Skeletal muscle satellite cell (primary cell): Measurements from ENCODE around the gene XRCC2.
"Not testable (repeated sequence)": the region's sequence is repeated elsewhere in the genome, so short reads cannot be mapped to it uniquely, and the experiment has no call there.

Source experiments
- H3K27me3 ChIP-seq: 2 replicates; pipeline ENCODE4 v1.7.0; 2013; ENCODE audit warnings: low read length; ENCODE audit not compliant: control insufficient read depth, insufficient read depth
- H3K36me3 ChIP-seq: 2 replicates; pipeline ENCODE4 v1.7.0; 2013; ENCODE audit warnings: mild to moderate bottlenecking, control low read depth, low read length; ENCODE audit not compliant: insufficient read depth
- H3K4me1 ChIP-seq: 2 replicates; pipeline ENCODE4 v1.7.0; 2013; ENCODE audit warnings: low read length; ENCODE audit not compliant: control insufficient read depth, insufficient read depth
- H3K4me2 ChIP-seq: 2 replicates; pipeline ENCODE4 v1.7.0; 2013; ENCODE audit warnings: mild to moderate bottlenecking, low read length
- H3K4me3 ChIP-seq: 2 replicates; pipeline ENCODE4 v1.7.0; 2013; ENCODE audit warnings: low read length
- H3K9ac ChIP-seq: 2 replicates; pipeline ENCODE4 v1.7.0; 2013; ENCODE audit warnings: mild to moderate bottlenecking, low read depth, low read length, moderate library complexity
- H3K9me3 ChIP-seq: replicated peaks from 2 replicates; pipeline ENCODE4 v1.7.0; 2013; ENCODE audit warnings: mild to moderate bottlenecking, control low read depth, low read length

Gene XRCC2

DNA sequence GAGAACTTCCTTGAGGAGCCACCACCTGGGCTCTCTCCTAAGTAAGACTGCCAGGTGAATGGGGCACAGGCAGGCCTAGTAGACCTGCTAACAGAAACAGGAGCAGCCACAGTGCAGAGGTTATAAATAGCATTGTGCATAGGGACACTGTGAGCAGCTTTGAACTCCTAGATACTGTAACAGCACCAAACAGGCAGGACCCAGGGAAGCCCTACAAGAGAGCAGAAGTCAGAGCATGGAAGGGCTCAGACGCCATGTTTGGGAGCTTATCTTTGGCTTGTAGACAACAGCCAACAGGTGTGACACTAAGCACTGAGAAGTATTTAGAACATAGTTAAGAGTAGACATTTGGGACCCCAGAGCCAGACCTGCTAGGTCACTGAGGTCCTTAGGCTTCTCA is 14.5 kb downstream of the XRCC2 start:
- H3K27me3 ChIP-seq, result no peaks in the 10 kb centered on the region
- no peak overlapping the region for H3K9ac ChIP-seq
- H3K4me3 ChIP-seq, result no peak overlapping the region
- H3K9me3 ChIP-seq, result no peaks in the 10 kb centered on the region
- H3K4me2 ChIP-seq, result no peak overlapping the region
- no peaks in the 10 kb centered on the region for H3K36me3 ChIP-seq
- no peaks in the 10 kb centered on the region for H3K4me1 ChIP-seq

- Histone ChIP-seq H3K4me2 (no peak overlapping the region), H3K4me3 (no peak overlapping the region), H3K36me3 (no peaks in the 10 kb centered on the region), H3K9ac (no peak overlapping the region), H3K27me3 (no peaks in the 10 kb centered on the region), H3K9me3 (no peaks in the 10 kb centered on the region), H3K4me1 (no peaks in the 10 kb centered on the region)
These were observed 15.9 kb downstream of the XRCC2 start for GRCh38 chr7:152660021-152660420.

DNA sequence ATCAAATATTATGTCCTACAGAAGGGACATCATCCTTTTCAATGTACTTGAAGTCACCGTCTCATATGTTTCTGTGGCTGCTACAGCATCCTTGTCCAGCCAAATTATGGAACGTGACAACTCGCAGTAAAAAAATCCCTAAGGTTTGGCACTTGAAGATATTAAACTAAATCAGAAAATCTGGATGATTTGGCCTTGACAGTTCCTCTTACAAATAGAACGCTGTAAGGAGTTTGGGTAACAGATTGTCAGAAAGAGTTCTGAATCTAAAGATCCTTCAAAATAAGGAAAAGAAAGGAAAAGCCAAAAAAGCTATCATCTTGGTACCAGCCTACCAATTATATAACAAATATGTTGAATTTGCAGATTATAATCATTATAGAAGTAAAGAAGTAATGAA is 21.0 kb downstream of the XRCC2 start:
- H3K36me3 ChIP-seq, result no peaks in the 10 kb centered on the region
- no peak overlapping the region for H3K4me2 ChIP-seq
- no peaks in the 10 kb centered on the region for H3K27me3 ChIP-seq
- H3K4me3 ChIP-seq, result no peak overlapping the region
- H3K9ac ChIP-seq, result no peak overlapping the region
- no peaks in the 10 kb centered on the region for H3K9me3 ChIP-seq
- H3K4me1 ChIP-seq, result no peaks in the 10 kb centered on the region

GRCh38 chr7:152649220-152649619 is 26.7 kb downstream of the XRCC2 start:
- Histone ChIP-seq H3K36me3 (peaks cover 3% of the 10 kb centered on the region), H3K27me3 (no peaks in the 10 kb centered on the region), H3K9ac (no peak overlapping the region)

DNA sequence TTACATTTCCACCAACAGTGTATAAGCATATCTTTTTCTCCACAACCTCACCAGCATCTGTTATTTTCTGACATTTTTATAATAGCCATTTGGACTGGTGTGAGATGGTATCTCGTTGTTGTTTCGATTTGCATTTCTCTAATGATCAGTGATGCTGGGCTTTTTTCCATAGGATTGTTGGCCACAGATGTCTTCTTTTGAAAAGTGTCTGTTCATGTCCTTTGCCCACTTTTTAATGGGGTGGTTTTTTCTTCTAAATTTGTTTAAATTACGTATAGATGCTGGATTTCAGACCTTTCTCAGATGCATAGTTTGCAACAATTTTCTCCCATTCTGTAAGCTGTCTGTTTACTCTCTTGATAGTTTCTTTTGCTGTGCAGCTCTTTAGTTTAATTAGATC is 28.9 kb downstream of the XRCC2 start:
- H3K9ac ChIP-seq, result no peak overlapping the region
- H3K36me3 ChIP-seq, result peaks cover 3% of the 10 kb centered on the region
- no peak overlapping the region for H3K4me2 ChIP-seq
- no peaks in the 10 kb centered on the region for H3K4me1 ChIP-seq
- no peak overlapping the region for H3K4me3 ChIP-seq
- H3K9me3 ChIP-seq, result no peaks in the 10 kb centered on the region
- no peaks in the 10 kb centered on the region for H3K27me3 ChIP-seq

More at GRCh38 chr7:152649220-152649619, 26.7 kb downstream of the XRCC2 start:
- Histone ChIP-seq H3K9me3 (no peaks in the 10 kb centered on the region), H3K4me3 (no peak overlapping the region), H3K4me2 (no peak overlapping the region), H3K4me1 (no peaks in the 10 kb centered on the region)

- not testable (repeated sequence) for H3K4me1 ChIP-seq, H3K4me2 ChIP-seq, H3K9me3 ChIP-seq, H3K4me3 ChIP-seq, H3K27me3 ChIP-seq, H3K9ac ChIP-seq, H3K36me3 ChIP-seq
These were observed 29.4 kb downstream of the XRCC2 start for GRCh38 chr7:152646579-152646978.

DNA sequence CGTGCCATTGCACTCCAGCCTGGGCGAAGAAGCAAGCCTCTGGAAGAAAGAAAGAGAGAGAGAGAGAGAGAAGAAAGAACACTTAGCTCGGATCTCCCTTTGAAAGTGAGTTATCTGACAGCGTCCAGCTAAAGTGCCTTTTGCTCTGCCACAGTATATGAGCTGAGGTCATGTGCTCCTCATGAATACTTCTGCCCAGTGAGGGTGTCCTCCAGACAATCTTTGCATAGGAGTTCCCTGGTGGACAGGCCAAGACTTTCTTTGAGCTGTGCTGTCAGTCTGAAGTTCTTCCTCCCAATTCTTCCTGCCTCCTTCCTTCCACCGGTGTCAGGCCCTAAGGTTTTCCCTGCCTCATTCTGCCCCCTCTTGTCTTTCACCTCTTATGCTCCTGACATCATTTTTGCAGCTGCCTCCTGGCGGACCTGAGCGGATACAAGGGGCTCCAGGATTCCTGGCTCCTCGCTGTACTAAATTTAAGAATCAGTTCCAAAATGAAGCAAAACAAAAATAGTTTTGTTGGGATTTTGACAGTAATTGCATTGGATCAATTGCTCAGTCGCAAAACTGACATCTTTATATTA is 31.9 kb downstream of the XRCC2 start:
- Histone ChIP-seq H3K36me3 (peaks cover 3% of the 10 kb centered on the region), H3K4me1 (no peaks in the 10 kb centered on the region), H3K27me3 (no peaks in the 10 kb centered on the region), H3K9ac (no peak overlapping the region), H3K4me2 (no peak overlapping the region), H3K9me3 (no peaks in the 10 kb centered on the region), H3K4me3 (no peak overlapping the region)

DNA sequence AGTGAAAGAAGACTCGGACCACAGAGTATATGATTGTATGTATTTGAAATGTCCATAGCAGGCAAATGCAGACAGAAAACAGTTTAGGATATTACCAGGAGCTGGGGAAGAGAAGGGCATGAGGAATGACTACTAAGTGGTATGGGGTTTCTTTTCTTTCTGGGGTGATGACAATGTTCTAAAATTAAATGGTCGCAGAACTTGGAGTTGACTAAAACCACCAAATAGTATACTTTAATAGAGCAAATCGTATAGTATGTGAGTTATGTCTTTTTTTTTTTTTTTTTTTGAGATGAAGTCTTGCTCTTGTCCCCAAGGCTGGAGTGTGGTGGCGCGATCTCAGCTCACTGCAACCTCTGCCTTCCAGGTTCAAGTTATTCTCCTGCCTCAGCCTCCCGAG is 34.6 kb downstream of the XRCC2 start:
- Histone ChIP-seq H3K4me3 (no peak overlapping the region), H3K9ac (no peak overlapping the region), H3K9me3 (no peaks in the 10 kb centered on the region), H3K4me2 (no peak overlapping the region), H3K4me1 (no peaks in the 10 kb centered on the region), H3K36me3 (no peaks in the 10 kb centered on the region), H3K27me3 (no peaks in the 10 kb centered on the region)

GRCh38 chr7:152640829-152641228 is 35.1 kb downstream of the XRCC2 start:
- H3K4me3 ChIP-seq, result no peak overlapping the region
- H3K4me2 ChIP-seq, result no peak overlapping the region
- H3K27me3 ChIP-seq, result no peaks in the 10 kb centered on the region
- no peaks in the 10 kb centered on the region for H3K9me3 ChIP-seq
- no peak overlapping the region for H3K9ac ChIP-seq
- H3K36me3 ChIP-seq, result no peaks in the 10 kb centered on the region
- H3K4me1 ChIP-seq, result no peaks in the 10 kb centered on the region

DNA sequence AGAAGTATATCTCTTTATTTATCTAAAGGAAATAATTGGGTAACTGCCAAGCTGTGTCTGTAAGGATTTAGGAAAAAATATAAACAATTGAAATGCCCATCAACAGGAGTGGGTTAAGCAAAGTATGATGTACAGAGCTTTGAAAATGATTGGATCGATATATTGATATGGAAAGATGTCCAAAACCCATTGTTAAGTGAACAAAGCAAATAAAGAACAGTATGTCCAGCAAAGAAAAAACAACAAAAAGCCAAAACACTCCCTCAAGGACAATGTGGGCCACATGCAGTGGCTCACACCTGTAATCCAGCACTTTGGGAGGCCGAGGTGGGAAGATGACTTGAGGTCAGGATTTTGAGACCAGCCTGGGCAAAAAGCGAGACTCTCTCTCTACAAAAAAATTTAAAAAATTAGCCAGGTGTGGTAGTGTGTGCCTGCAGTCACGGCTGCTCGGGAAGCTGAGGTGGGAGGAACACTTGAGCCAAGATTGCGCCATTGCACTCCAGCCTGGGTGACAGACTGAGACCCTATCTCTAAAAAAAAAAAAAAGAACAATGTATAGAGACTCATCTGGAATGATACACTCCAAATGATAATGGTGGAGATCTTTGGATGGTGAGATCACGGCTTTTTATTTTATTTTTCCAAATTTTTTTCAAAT is 37.9 kb downstream of the XRCC2 start:
- H3K4me2 ChIP-seq, result no peak overlapping the region
- H3K27me3 ChIP-seq, result no peaks in the 10 kb centered on the region
- H3K4me1 ChIP-seq, result no peaks in the 10 kb centered on the region
- H3K4me3 ChIP-seq, result no peak overlapping the region
- H3K9ac ChIP-seq, result no peak overlapping the region
- no peaks in the 10 kb centered on the region for H3K36me3 ChIP-seq
- no peaks in the 10 kb centered on the region for H3K9me3 ChIP-seq

- no peak overlapping the region for H3K4me2 ChIP-seq
- H3K9ac ChIP-seq, result no peak overlapping the region
- no peak overlapping the region for H3K4me3 ChIP-seq
- H3K9me3 ChIP-seq, result no peaks in the 10 kb centered on the region
- H3K36me3 ChIP-seq, result no peaks in the 10 kb centered on the region
- H3K27me3 ChIP-seq, result no peaks in the 10 kb centered on the region
- no peaks in the 10 kb centered on the region for H3K4me1 ChIP-seq
These were observed 38.8 kb downstream of the XRCC2 start for GRCh38 chr7:152637161-152637560.

GRCh38 chr7:152636441-152636840 is 39.5 kb downstream of the XRCC2 start:
- H3K4me2 ChIP-seq, result no peak overlapping the region
- H3K27me3 ChIP-seq, result no peaks in the 10 kb centered on the region
- H3K4me1 ChIP-seq, result no peaks in the 10 kb centered on the region
- no peaks in the 10 kb centered on the region for H3K9me3 ChIP-seq
- H3K4me3 ChIP-seq, result no peak overlapping the region
- no peaks in the 10 kb centered on the region for H3K36me3 ChIP-seq
- no peak overlapping the region for H3K9ac ChIP-seq
